Gastrocnemius medialis (tissue), 4 donors: ENCODE measurements around the gene SERAC1. TPM values are rescaled to one million over a fixed set of nuclear protein-coding genes. Genes with fewer than 3 reads are reported as not detected.

Source experiments
- ATAC-seq, 2 donors: fragments of 150-250 bp; one replicate each; pipeline ENCODE4 v1.9.1; 2016
- DNase-seq, 2 donors: peaks; one replicate each; pipeline ENCODE4 v3.0.0-alpha.2; 2019
- H3K27ac ChIP-seq, 4 donors: fragments of 200-600 bp; sonication (generic); 1 replicate in 1 of 4; 2 replicates in 3 of 4; pipeline ENCODE4 v1.5.1; 2016 to 2018; ENCODE audit warnings: mild to moderate bottlenecking in 2 of 4, moderate library complexity in 1 of 4
- H3K27me3 ChIP-seq, 3 donors: fragments of 200-600 bp; sonication (generic) in 2 of 3; 1 replicate in 1 of 3; 2 replicates in 2 of 3; pipeline versions ENCODE4 v1.5.1 to v1.6.0; 2016 to 2019; ENCODE audit warnings: mild to moderate bottlenecking in 1 of 3, moderate library complexity in 1 of 3
- H3K36me3 ChIP-seq, 2 donors: fragments of 200-600 bp; sonication (generic) in 1 of 2; one replicate each; pipeline ENCODE4 v1.5.1; 2017 to 2018
- H3K4me1 ChIP-seq, 2 donors: fragments of 200-600 bp; sonication (generic) in 1 of 2; one replicate each; pipeline ENCODE4 v1.5.1; 2016 to 2017; ENCODE audit warnings: mild to moderate bottlenecking in 2 of 2
- H3K4me3 ChIP-seq, 4 donors: fragments of 200-600 bp; sonication (generic) in 3 of 4; 1 replicate in 1 of 4; 2 replicates in 3 of 4; pipeline ENCODE4 v1.5.1; 2016 to 2019; ENCODE audit warnings: mild to moderate bottlenecking in 2 of 4
- H3K9me3 ChIP-seq, 3 donors: fragments of 200-600 bp; sonication (generic) in 2 of 3; 1 replicate in 1 of 3; 2 replicates in 2 of 3; pipeline ENCODE4 v1.5.1; 2016 to 2019
- POLR2A ChIP-seq, 2 donors: fragments of 450-650 bp; IDR thresholded peaks; one replicate each; pipeline ENCODE4 v1.6.1; 2017; ENCODE audit warnings: antibody characterized with exemption in 2 of 2, mild to moderate bottlenecking in 2 of 2, moderate library complexity in 2 of 2
- in situ Hi-C, 4 donors: fragments of 200-750 bp; cut with MboI; loops; one replicate each; pipeline versions ENCODE4 v1.15.0 to v1.8.0; 2017; ENCODE audit warnings: low sequenced_read_pairs in 4 of 4
- intact Hi-C: fragments of 100-400 bp; cut with DNase I; formaldehyde crosslinking; loops from one replicate; pipeline ENCODE4 v1.15.1; 2023; ENCODE audit warnings: low total_unique reads
- total RNA-seq, 4 donors: library from RNA; depleted of rRNA; stranded (reverse); fragments of >200 nt; gene quantifications; one replicate each; pipeline versions ENCODE4 v1.1.0 to v1.2.3, GENCODE V29; 2016
- TF ChIP-seq, protein P1 (sequence below), 5 experiments: fragments of 450-650 bp in 3 of 5; fragments of 200-600 bp in 2 of 5; sonication (generic) in 2 of 5; IDR thresholded peaks in 4 of 5; conservative IDR thresholded peaks in 1 of 5; 1 replicate in 4 of 5; 2 replicates in 1 of 5; pipeline ENCODE4 v1.5.1; 2016 to 2019; ENCODE audit warnings: antibody characterized with exemption in 5 of 5, mild to moderate bottlenecking in 3 of 5, moderate library complexity in 3 of 5

Gene SERAC1
- total RNA-seq, 4 donors from 2014 or later = 8.1 to 15.5 (median 11.5) TPM

DNA sequence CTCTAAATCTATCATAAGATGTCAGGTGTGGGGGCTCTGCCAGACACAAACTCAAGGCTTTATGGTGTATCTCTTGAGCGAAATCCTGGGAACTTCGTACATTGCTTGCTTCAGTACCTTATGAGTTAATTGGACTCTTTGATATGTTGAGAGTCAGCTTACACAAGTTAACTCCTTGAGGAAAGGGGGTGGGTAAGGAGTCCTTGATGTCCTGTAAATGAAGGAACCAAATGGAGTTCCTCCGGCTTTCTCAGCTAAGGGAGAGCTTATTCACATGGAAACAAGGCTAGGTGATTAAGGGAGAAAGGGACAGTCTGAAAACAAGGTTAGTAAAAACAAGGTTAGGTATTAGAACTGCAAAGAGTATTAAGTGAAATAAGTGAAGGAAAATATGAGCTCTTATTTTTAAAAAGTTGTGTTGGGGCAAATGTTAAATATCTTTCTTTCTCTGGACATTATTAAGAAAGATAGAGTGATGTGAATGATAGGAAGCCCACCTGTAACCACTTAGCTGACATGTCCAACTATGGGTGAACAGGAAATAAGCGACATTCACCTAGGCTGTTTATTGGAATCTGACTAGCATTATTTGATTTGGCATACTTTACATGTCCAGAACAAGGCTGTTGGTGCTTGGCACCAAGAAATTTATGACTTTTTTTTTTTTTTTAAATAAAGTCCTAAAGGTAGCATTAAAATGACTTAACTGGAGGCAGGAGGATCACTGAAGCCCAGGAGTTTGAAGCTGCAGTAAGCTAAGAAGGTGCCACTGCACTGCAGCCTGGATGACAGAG, 26.6 kb upstream of the SERAC1 start:
- Histone ChIP-seq H3K9me3 (no peaks in the 10 kb centered on the region), H3K4me1 (no peaks in the 10 kb centered on the region), H3K36me3 (peaks cover 0 to 15% of the 10 kb centered on the region in 2 donors), H3K27me3 (no peaks in the 10 kb centered on the region), H3K4me3 (no peak overlapping the region), H3K27ac (no peak overlapping the region)
- TF ChIP-seq, protein P1, sequence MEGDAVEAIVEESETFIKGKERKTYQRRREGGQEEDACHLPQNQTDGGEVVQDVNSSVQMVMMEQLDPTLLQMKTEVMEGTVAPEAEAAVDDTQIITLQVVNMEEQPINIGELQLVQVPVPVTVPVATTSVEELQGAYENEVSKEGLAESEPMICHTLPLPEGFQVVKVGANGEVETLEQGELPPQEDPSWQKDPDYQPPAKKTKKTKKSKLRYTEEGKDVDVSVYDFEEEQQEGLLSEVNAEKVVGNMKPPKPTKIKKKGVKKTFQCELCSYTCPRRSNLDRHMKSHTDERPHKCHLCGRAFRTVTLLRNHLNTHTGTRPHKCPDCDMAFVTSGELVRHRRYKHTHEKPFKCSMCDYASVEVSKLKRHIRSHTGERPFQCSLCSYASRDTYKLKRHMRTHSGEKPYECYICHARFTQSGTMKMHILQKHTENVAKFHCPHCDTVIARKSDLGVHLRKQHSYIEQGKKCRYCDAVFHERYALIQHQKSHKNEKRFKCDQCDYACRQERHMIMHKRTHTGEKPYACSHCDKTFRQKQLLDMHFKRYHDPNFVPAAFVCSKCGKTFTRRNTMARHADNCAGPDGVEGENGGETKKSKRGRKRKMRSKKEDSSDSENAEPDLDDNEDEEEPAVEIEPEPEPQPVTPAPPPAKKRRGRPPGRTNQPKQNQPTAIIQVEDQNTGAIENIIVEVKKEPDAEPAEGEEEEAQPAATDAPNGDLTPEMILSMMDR (IDR thresholded peaks at IDR 0.05 in 4 of 5, conservative IDR thresholded peaks at IDR 0.05 in 1 of 5) = no peak
- TF ChIP-seq POLR2A (IDR thresholded peaks at IDR 0.05) = no peak
- intact Hi-C loops = no loop called here
- ATAC-seq (no peak), DNase-seq (no peak)
- in situ Hi-C loops = no loop called here

DNA sequence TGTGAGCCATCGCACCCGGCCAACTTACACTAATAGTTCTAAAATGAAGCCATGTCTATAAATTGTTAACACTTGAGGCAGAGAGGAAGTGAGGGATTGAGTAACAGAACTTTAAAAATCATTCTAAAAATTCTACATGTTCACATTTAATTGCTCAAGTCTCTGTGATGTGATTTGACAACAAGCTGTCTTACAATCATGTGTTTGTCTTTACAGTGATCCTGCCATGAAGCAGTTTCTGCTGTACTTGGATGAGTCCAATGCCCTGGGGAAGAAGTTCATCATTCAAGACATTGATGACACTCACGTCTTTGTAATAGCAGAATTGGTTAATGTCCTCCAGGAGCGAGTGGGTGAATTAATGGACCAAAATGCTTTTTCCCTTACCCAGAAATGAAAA, 23.7 kb upstream of the SERAC1 start:
- TF ChIP-seq POLR2A (IDR thresholded peaks at IDR 0.05) = no peak
- TF ChIP-seq, protein P1 (IDR thresholded peaks at IDR 0.05 in 4 of 5, conservative IDR thresholded peaks at IDR 0.05 in 1 of 5) = no peak
- H3K27ac ChIP-seq = no peak overlapping the region
- no peaks in the 10 kb centered on the region for H3K27me3 ChIP-seq
- H3K4me3 ChIP-seq = no peak overlapping the region
- no peaks in the 10 kb centered on the region for H3K4me1 ChIP-seq
- in situ Hi-C loops (no loop called here), intact Hi-C loops (no loop called here)
- ATAC-seq (no peak), DNase-seq (no peak)
- no peaks in the 10 kb centered on the region for H3K9me3 ChIP-seq
- peaks cover 0 to 15% of the 10 kb centered on the region in 2 donors for H3K36me3 ChIP-seq

DNA sequence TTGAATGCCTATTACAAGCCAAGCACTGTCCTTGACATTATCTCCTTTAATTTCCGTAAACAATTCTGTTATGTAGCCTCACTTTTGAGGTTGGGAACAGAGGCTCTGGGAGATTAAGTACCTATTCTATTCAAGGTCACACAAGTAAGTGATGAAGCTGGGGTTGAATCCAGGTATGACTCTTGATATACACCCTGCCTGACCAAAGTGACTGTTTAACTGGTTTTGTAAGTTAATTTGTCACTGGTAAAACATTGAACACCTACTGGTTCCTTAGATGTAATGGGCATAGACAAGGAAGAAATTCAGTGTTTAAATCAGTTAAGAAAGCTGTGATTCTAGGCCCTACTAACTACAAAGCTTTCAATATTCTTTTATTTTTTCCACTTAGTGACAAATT, 23.0 kb upstream of the SERAC1 start:
- Histone ChIP-seq H3K27me3 (no peaks in the 10 kb centered on the region), H3K4me3 (no peak overlapping the region), H3K4me1 (no peaks in the 10 kb centered on the region), H3K36me3 (peaks cover 0 to 15% of the 10 kb centered on the region in 2 donors), H3K27ac (no peak overlapping the region), H3K9me3 (no peaks in the 10 kb centered on the region)
- ATAC-seq (no peak), DNase-seq (no peak)
- no peak for TF ChIP-seq POLR2A (IDR thresholded peaks at IDR 0.05)
- TF ChIP-seq, protein P1 (IDR thresholded peaks at IDR 0.05 in 4 of 5, conservative IDR thresholded peaks at IDR 0.05 in 1 of 5) = no peak
- in situ Hi-C loops (no loop called here), intact Hi-C loops (no loop called here)

DNA sequence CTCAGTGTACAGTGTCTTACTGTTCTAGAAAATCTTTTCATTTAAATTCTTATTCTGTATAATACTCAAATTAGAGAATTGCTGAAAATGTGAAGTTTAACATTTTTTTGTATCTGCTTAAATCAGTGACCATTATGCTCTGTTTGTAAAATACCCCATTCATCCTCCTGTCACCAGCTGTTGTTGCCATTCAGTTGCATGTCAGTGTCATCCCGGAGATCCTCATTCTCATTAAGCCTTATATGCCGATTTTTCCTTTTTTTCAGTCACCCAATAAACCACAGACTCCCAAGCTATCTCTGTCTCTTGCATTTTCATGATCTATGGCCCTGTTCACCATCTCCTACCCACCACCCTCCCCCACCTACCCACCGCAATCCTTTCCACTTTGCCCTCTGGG, 20.5 kb upstream of the SERAC1 start:
- intact Hi-C loops = no loop called here
- no peaks in the 10 kb centered on the region for H3K27me3 ChIP-seq
- no peak overlapping the region for H3K27ac ChIP-seq
- in situ Hi-C loops = no loop called here
- no peak for ATAC-seq
- TF ChIP-seq POLR2A (IDR thresholded peaks at IDR 0.05) = no peak
- TF ChIP-seq, protein P1 (IDR thresholded peaks at IDR 0.05 in 4 of 5, conservative IDR thresholded peaks at IDR 0.05 in 1 of 5) = no peak
- no peak overlapping the region for H3K4me3 ChIP-seq
- H3K9me3 ChIP-seq = no peaks in the 10 kb centered on the region
- H3K36me3 ChIP-seq = peaks cover 0 to 15% of the 10 kb centered on the region in 2 donors
- no peak for DNase-seq
- no peaks in the 10 kb centered on the region for H3K4me1 ChIP-seq
